Umbilical cord (tissue), 2 donors: ENCODE measurements around the gene RALA. TPM values are rescaled to one million over a fixed set of nuclear protein-coding genes. Genes with fewer than 3 reads are reported as not detected.
"Not testable (repeated sequence)": the region's sequence is repeated elsewhere in the genome, so short reads cannot be mapped to it uniquely, and the experiment has no call there.

Experiments used
- DNase-seq: peaks from one replicate; pipeline ENCODE4 v3.0.0-alpha.2; 2015; ENCODE audit warnings: low spot score
- total RNA-seq: library from RNA; depleted of rRNA; stranded (reverse); fragments of >200 nt; gene quantifications from one replicate; pipeline ENCODE4 v1.2.3, GENCODE V29; 2014; ENCODE audit warnings: low replicate concordance; ENCODE audit not compliant: insufficient read depth

The RALA gene
- total RNA-seq, 1 donor from 2014 or later: 7.5 TPM

- DNase-seq: peak; percentile 17
Observed at GRCh38 chr7:39727231-39728012, 104.0 kb downstream of the RALA start.

- DNase-seq: peak; percentile 97
Observed at GRCh38 chr7:39732837-39733804, 109.7 kb downstream of the RALA start.

- no peak for DNase-seq
Observed at GRCh38 chr7:39733881-39734632, 110.7 kb downstream of the RALA start.

- DNase-seq: no peak
Observed at GRCh38 chr7:39734633-39735004, 111.2 kb downstream of the RALA start.

- no peak for DNase-seq
Observed at GRCh38 chr7:39735903-39736302, 112.5 kb downstream of the RALA start.

GRCh38 chr7:39741942-39742623, 118.7 kb downstream of the RALA start:
- DNase-seq: peak; percentile 43

- DNase-seq: no peak
Observed at GRCh38 chr7:39744620-39745019, 121.2 kb downstream of the RALA start.

- DNase-seq: no peak
Observed at GRCh38 chr7:39745320-39745719, 121.9 kb downstream of the RALA start.

GRCh38 chr7:39746103-39746819, 122.9 kb downstream of the RALA start:
- DNase-seq: peak; percentile 84

GRCh38 chr7:39749177-39749576, 125.8 kb downstream of the RALA start:
- DNase-seq: no peak

- DNase-seq: no peak
Observed at GRCh38 chr7:39749717-39750116, 126.3 kb downstream of the RALA start.

- no peak for DNase-seq
Observed at GRCh38 chr7:39750253-39751077, 127.1 kb downstream of the RALA start.

- not testable (repeated sequence) for DNase-seq
Observed at GRCh38 chr7:39753237-39753636, 129.9 kb downstream of the RALA start.

- DNase-seq: no peak
Observed at GRCh38 chr7:39753823-39754325, 130.5 kb downstream of the RALA start.

- DNase-seq: peak; percentile 76
Observed at GRCh38 chr7:39754326-39755120, 131.2 kb downstream of the RALA start.

- no peak for DNase-seq
Observed at GRCh38 chr7:39757604-39758003, 134.2 kb downstream of the RALA start.
